ENCODE data around the gene ZNF541.

ZNF541 gene

GRCh38 chr19:47542030-47542475 is 30.9 kb downstream of the ZNF541 start:
- Mint-ChIP-seq H3K27me3 (peaks cover 14% of the 10 kb centered on the region), H3K9me3 (no peaks in the 10 kb centered on the region), H3K4me3 (no peak overlapping the region), H3K36me3 (ENCODE audit: low read depth) (no peaks in the 10 kb centered on the region), H3K27ac (peak overlapping the region; percentile 24), H3K4me1 (ENCODE audit: low read depth) (peaks cover 22% of the 10 kb centered on the region)
- DNase-seq, result no peak

GRCh38 chr19:47541518-47541917 is 31.4 kb downstream of the ZNF541 start:
- Mint-ChIP-seq H3K27ac (peak overlapping the region; percentile 24), H3K36me3 (ENCODE audit: low read depth) (no peaks in the 10 kb centered on the region), H3K4me3 (no peak overlapping the region), H3K27me3 (peaks cover 14% of the 10 kb centered on the region), H3K9me3 (no peaks in the 10 kb centered on the region), H3K4me1 (ENCODE audit: low read depth) (peaks cover 22% of the 10 kb centered on the region)
- DNase-seq, result no peak

- no peak overlapping the region for H3K27ac Mint-ChIP-seq
- DNase-seq, result no peak
- peaks cover 12% of the 10 kb centered on the region for H3K27me3 Mint-ChIP-seq
- H3K4me1 Mint-ChIP-seq (ENCODE audit: low read depth), result peaks cover 22% of the 10 kb centered on the region
- no peaks in the 10 kb centered on the region for H3K36me3 Mint-ChIP-seq (ENCODE audit: low read depth)
- no peak overlapping the region for H3K4me3 Mint-ChIP-seq
- H3K9me3 Mint-ChIP-seq, result no peaks in the 10 kb centered on the region
Observed at GRCh38 chr19:47540748-47541147, 32.2 kb downstream of the ZNF541 start.

- no peaks in the 10 kb centered on the region for H3K9me3 Mint-ChIP-seq
- no peaks in the 10 kb centered on the region for H3K36me3 Mint-ChIP-seq (ENCODE audit: low read depth)
- peaks cover 11% of the 10 kb centered on the region for H3K27me3 Mint-ChIP-seq
- peak overlapping the region; percentile 36 for H3K27ac Mint-ChIP-seq
- DNase-seq, result no peak
- no peak overlapping the region for H3K4me3 Mint-ChIP-seq
- H3K4me1 Mint-ChIP-seq (ENCODE audit: low read depth), result peaks cover 22% of the 10 kb centered on the region
Observed at GRCh38 chr19:47539747-47540311, 33.1 kb downstream of the ZNF541 start.

- Mint-ChIP-seq H3K4me1 (ENCODE audit: low read depth) (peaks cover 20% of the 10 kb centered on the region), H3K4me3 (no peak overlapping the region)
- no peak for DNase-seq
Observed at GRCh38 chr19:47538812-47539211, 34.1 kb downstream of the ZNF541 start.

GRCh38 chr19:47537493-47537892 is 35.5 kb downstream of the ZNF541 start:
- Mint-ChIP-seq H3K27me3 (no peaks in the 10 kb centered on the region), H3K4me1 (ENCODE audit: low read depth) (peaks cover 20% of the 10 kb centered on the region), H3K4me3 (no peak overlapping the region), H3K9me3 (no peaks in the 10 kb centered on the region), H3K36me3 (ENCODE audit: low read depth) (no peaks in the 10 kb centered on the region), H3K27ac (no peak overlapping the region)
- no peak for DNase-seq

More at GRCh38 chr19:47538812-47539211, 34.1 kb downstream of the ZNF541 start:
- no peak overlapping the region for H3K27ac Mint-ChIP-seq
- peaks cover 2% of the 10 kb centered on the region for H3K27me3 Mint-ChIP-seq
- no peaks in the 10 kb centered on the region for H3K36me3 Mint-ChIP-seq (ENCODE audit: low read depth)
- H3K9me3 Mint-ChIP-seq, result no peaks in the 10 kb centered on the region

GRCh38 chr19:47534628-47535027 is 38.3 kb downstream of the ZNF541 start:
- Mint-ChIP-seq H3K36me3 (ENCODE audit: low read depth) (no peaks in the 10 kb centered on the region), H3K4me3 (no peak overlapping the region), H3K4me1 (ENCODE audit: low read depth) (peaks cover under 1% of the 10 kb centered on the region), H3K27me3 (no peaks in the 10 kb centered on the region), H3K27ac (no peak overlapping the region), H3K9me3 (no peaks in the 10 kb centered on the region)
- no peak for DNase-seq

- Mint-ChIP-seq H3K4me3 (no peak overlapping the region), H3K36me3 (ENCODE audit: low read depth) (no peaks in the 10 kb centered on the region), H3K9me3 (no peaks in the 10 kb centered on the region), H3K27ac (no peak overlapping the region), H3K4me1 (ENCODE audit: low read depth) (no peaks in the 10 kb centered on the region), H3K27me3 (no peaks in the 10 kb centered on the region)
- DNase-seq, result no peak
Observed at GRCh38 chr19:47531640-47532387, 41.1 kb downstream of the ZNF541 start.

GRCh38 chr19:47529018-47529742 is 43.8 kb downstream of the ZNF541 start:
- no peak for DNase-seq
- H3K4me3 Mint-ChIP-seq, result no peak overlapping the region
- H3K9me3 Mint-ChIP-seq, result no peaks in the 10 kb centered on the region
- no peaks in the 10 kb centered on the region for H3K36me3 Mint-ChIP-seq (ENCODE audit: low read depth)
- H3K4me1 Mint-ChIP-seq (ENCODE audit: low read depth), result no peaks in the 10 kb centered on the region
- no peaks in the 10 kb centered on the region for H3K27me3 Mint-ChIP-seq
- H3K27ac Mint-ChIP-seq, result no peak overlapping the region

GRCh38 chr19:47526798-47527197 is 46.1 kb downstream of the ZNF541 start:
- Mint-ChIP-seq H3K27ac (no peak overlapping the region), H3K4me3 (no peak overlapping the region), H3K36me3 (ENCODE audit: low read depth) (no peaks in the 10 kb centered on the region), H3K27me3 (peaks cover 4% of the 10 kb centered on the region), H3K4me1 (ENCODE audit: low read depth) (peaks cover 5% of the 10 kb centered on the region), H3K9me3 (no peaks in the 10 kb centered on the region)
- no peak for DNase-seq

- no peak for DNase-seq
- peaks cover 8% of the 10 kb centered on the region for H3K27me3 Mint-ChIP-seq
- H3K9me3 Mint-ChIP-seq, result no peaks in the 10 kb centered on the region
- peaks cover 24% of the 10 kb centered on the region for H3K4me1 Mint-ChIP-seq (ENCODE audit: low read depth)
- no peak overlapping the region for H3K4me3 Mint-ChIP-seq
- H3K36me3 Mint-ChIP-seq (ENCODE audit: low read depth), result no peaks in the 10 kb centered on the region
- no peak overlapping the region for H3K27ac Mint-ChIP-seq
Observed at GRCh38 chr19:47523473-47523872, 49.5 kb downstream of the ZNF541 start.

Data from activated T-cell treated with anti-CD3 and anti-CD28 coated beads, Interleukin-2, amount 50 U/mL, for 24 hours (primary cell).